GM18502 (cell line): ENCODE data around the gene GFRA4.
"Not testable (repeated sequence)": the region's sequence is repeated elsewhere in the genome, so short reads cannot be mapped to it uniquely, and the experiment has no call there.

Experiments used
- ATAC-seq: cut with Tn5 transposase; IDR thresholded peaks from one replicate; pipeline ENCODE4 v1.9.1; 2021; ENCODE audit warnings: mild to moderate bottlenecking; ENCODE audit not compliant: unreplicated experiment, poor library complexity

Gene GFRA4

GRCh38 chr20:3628502-3629314 lies 34.5 kb downstream of the GFRA4 start:
- no peak for ATAC-seq

GRCh38 chr20:3627476-3627875 lies 35.7 kb downstream of the GFRA4 start:
- no peak for ATAC-seq

GRCh38 chr20:3622406-3622805 lies 40.8 kb downstream of the GFRA4 start:
- ATAC-seq: no peak

GRCh38 chr20:3621111-3621510 lies 42.1 kb downstream of the GFRA4 start:
- no peak for ATAC-seq

GRCh38 chr20:3616250-3616649 lies 46.9 kb downstream of the GFRA4 start:
- no peak for ATAC-seq

- ATAC-seq: not testable (repeated sequence)
These were observed 47.9 kb downstream of the GFRA4 start for GRCh38 chr20:3615171-3615840.

GRCh38 chr20:3614466-3614865 lies 48.7 kb downstream of the GFRA4 start:
- no peak for ATAC-seq

- ATAC-seq: no peak
These were observed 49.3 kb downstream of the GFRA4 start for GRCh38 chr20:3613821-3614440.

GRCh38 chr20:3612795-3613572 lies 50.2 kb downstream of the GFRA4 start:
- no peak for ATAC-seq

- ATAC-seq: no peak
These were observed 51.3 kb downstream of the GFRA4 start for GRCh38 chr20:3611901-3612300.
